OCI-LY7 (cell line): ENCODE data around the gene SLC8A1.

Source experiments
- EZH2phosphoT487 ChIP-seq: fragments of 200-600 bp; sonication (generic); IDR thresholded peaks from 2 replicates; pipeline ENCODE4 v1.6.1; 2018; ENCODE audit warnings: low read depth, borderline replicate concordance, mild to moderate bottlenecking, mixed run types, antibody characterized with exemption, low read length, moderate library complexity, mixed read lengths
- TF ChIP-seq, protein P1 (sequence below): fragments of 200-600 bp; sonication (generic); conservative IDR thresholded peaks from 2 replicates; pipeline ENCODE4 v1.5.1; 2014; ENCODE audit warnings: mild to moderate bottlenecking, antibody characterized with exemption, low read length, moderate library complexity, mixed read lengths

DNA sequence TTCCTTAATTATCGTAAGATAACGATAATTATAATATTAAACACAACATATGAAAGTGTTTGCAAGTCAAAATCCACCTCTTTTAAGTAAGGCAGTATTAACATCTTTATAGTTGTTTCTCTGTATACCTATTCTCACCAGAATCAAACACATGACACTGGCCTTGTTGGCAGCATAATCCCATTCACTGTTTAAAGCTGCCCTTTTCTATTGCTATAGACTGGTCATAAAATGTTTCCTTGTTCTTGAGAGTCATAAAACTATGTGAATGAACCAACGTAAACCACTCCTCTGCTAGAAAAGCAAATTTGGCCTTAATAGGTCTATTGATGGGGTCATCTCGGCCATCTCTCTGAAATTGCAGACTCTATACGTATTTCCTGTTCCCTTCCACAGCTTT is 293.1 kb downstream of the SLC8A1 start:
- TF ChIP-seq, protein P1, sequence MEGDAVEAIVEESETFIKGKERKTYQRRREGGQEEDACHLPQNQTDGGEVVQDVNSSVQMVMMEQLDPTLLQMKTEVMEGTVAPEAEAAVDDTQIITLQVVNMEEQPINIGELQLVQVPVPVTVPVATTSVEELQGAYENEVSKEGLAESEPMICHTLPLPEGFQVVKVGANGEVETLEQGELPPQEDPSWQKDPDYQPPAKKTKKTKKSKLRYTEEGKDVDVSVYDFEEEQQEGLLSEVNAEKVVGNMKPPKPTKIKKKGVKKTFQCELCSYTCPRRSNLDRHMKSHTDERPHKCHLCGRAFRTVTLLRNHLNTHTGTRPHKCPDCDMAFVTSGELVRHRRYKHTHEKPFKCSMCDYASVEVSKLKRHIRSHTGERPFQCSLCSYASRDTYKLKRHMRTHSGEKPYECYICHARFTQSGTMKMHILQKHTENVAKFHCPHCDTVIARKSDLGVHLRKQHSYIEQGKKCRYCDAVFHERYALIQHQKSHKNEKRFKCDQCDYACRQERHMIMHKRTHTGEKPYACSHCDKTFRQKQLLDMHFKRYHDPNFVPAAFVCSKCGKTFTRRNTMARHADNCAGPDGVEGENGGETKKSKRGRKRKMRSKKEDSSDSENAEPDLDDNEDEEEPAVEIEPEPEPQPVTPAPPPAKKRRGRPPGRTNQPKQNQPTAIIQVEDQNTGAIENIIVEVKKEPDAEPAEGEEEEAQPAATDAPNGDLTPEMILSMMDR = no peak
- no peak for TF ChIP-seq EZH2phosphoT487
